Esophagus muscularis mucosa (tissue), 4 donors: ENCODE data around the gene ZNF862. TPM values are rescaled to one million over a fixed set of nuclear protein-coding genes. Genes with fewer than 3 reads are reported as not detected.

Experiments used
- DNase-seq: peaks from one replicate; pipeline ENCODE4 v3.0.0-alpha.2; 2017; ENCODE audit errors: extremely low spot score
- H3K27ac ChIP-seq, 4 donors: fragments of 200-600 bp; sonication (generic); replicated peaks in 1 of 4; 1 replicate in 3 of 4; 2 replicates in 1 of 4; pipeline ENCODE4 v1.5.1; 2016 to 2019; ENCODE audit warnings: mild to moderate bottlenecking in 1 of 4
- H3K27me3 ChIP-seq, 4 donors: fragments of 200-600 bp; sonication (generic); one replicate each; pipeline versions ENCODE4 v1.5.1 to v1.6.0; 2016 to 2019
- H3K36me3 ChIP-seq, 4 donors: fragments of 200-600 bp; sonication (generic); one replicate each; pipeline ENCODE4 v1.5.1; 2016 to 2019
- H3K4me1 ChIP-seq, 4 donors: fragments of 200-600 bp; sonication (generic); one replicate each; pipeline ENCODE4 v1.5.1; 2016 to 2019
- H3K4me3 ChIP-seq, 4 donors: fragments of 200-600 bp; sonication (generic); 1 replicate in 2 of 4; 2 replicates in 2 of 4; pipeline ENCODE4 v1.5.1; 2016 to 2019; ENCODE audit warnings: mild to moderate bottlenecking in 4 of 4, moderate library complexity in 1 of 4
- H3K9me3 ChIP-seq, 4 donors: fragments of 200-600 bp; sonication (generic); 1 replicate in 3 of 4; 2 replicates in 1 of 4; pipeline ENCODE4 v1.5.1; 2016 to 2019
- CTCF ChIP-seq, 3 experiments: fragments of 200-600 bp in 2 of 3; fragments of 450-650 bp in 1 of 3; sonication (generic) in 2 of 3; IDR thresholded peaks; one replicate each; pipeline ENCODE4 v1.5.1; 2017 to 2019; ENCODE audit warnings: antibody characterized with exemption in 3 of 3, mild to moderate bottlenecking in 2 of 3, moderate library complexity in 1 of 3
- EP300 ChIP-seq: sonication (generic); formaldehyde crosslinking; IDR thresholded peaks from one replicate; pipeline ENCODE4 v1.6.1; 2017; ENCODE audit warnings: antibody characterized with exemption
- POLR2A ChIP-seq: fragments of 450-650 bp; IDR thresholded peaks from one replicate; pipeline ENCODE4 v1.6.1; 2017; ENCODE audit warnings: antibody characterized with exemption, moderate library complexity, mild to moderate bottlenecking, low read depth
- POLR2AphosphoS5 ChIP-seq, 2 donors: sonication (generic); formaldehyde crosslinking; IDR thresholded peaks; one replicate each; pipeline ENCODE4 v1.6.1; 2017; ENCODE audit warnings: antibody characterized with exemption in 2 of 2
- WGBS: methylation state at CpG from one replicate; pipeline ENCODE4 v1.1.5; 2018; 5-methylcytosine and 5-hydroxymethylcytosine counted together
- intact Hi-C: fragments of 100-400 bp; cut with DNase I; formaldehyde crosslinking; loops from one replicate; pipeline ENCODE4 v1.15.1; 2023
- total RNA-seq, 4 donors: library from RNA; depleted of rRNA; stranded (reverse); fragments of >200 nt; gene quantifications; one replicate each; pipeline versions ENCODE4 v1.1.0 to v1.2.1, GENCODE V29; 2016

Gene ZNF862
- total RNA-seq, 4 donors from 2014 or later = 9.1 to 17.1 (median 13.3) TPM

- WGBS = 81% methylated on average over 6 of the region's 7 CpGs
- peaks cover 28 to 93% (median 63%) of the 10 kb centered on the region in 4 donors for H3K36me3 ChIP-seq
- DNase-seq = no peak
These were observed 27.3 kb downstream of the ZNF862 start for GRCh38 chr7:149865437-149865836.

GRCh38 chr7:149866139-149866778 lies 28.1 kb downstream of the ZNF862 start:
- no peaks in the 10 kb centered on the region for H3K9me3 ChIP-seq
- DNase-seq = no peak
- peaks cover 0 to 5% (median 0%) of the 10 kb centered on the region in 4 donors for H3K4me1 ChIP-seq
- H3K36me3 ChIP-seq = peaks cover 21 to 86% (median 58%) of the 10 kb centered on the region in 4 donors
- intact Hi-C loops = no loop called here
- TF ChIP-seq POLR2AphosphoS5 (IDR thresholded peaks at IDR 0.05) (no peak), CTCF (IDR thresholded peaks at IDR 0.05) (no peak), POLR2A (no peak), EP300 (no peak)
- H3K27me3 ChIP-seq = no peaks in the 10 kb centered on the region
- H3K27ac ChIP-seq = no peak overlapping the region
- H3K4me3 ChIP-seq = no peak overlapping the region
- WGBS = 89% methylated on average over 12 of the region's 16 CpGs

More at GRCh38 chr7:149865437-149865836, 27.3 kb downstream of the ZNF862 start:
- Histone ChIP-seq H3K27ac (no peak overlapping the region), H3K27me3 (no peaks in the 10 kb centered on the region), H3K4me3 (no peak overlapping the region), H3K4me1 (peaks cover 0 to 5% (median 0%) of the 10 kb centered on the region in 4 donors), H3K9me3 (no peaks in the 10 kb centered on the region)
- no peak for TF ChIP-seq POLR2A
- intact Hi-C loops = no loop called here

GRCh38 chr7:149866779-149867447 lies 28.7 kb downstream of the ZNF862 start:
- peaks cover 0 to 9% (median 0%) of the 10 kb centered on the region in 4 donors for H3K4me1 ChIP-seq
- no peak overlapping the region for H3K4me3 ChIP-seq
- intact Hi-C loops = no loop called here
- no peak overlapping the region for H3K27ac ChIP-seq
- peaks cover 20 to 80% (median 52%) of the 10 kb centered on the region in 4 donors for H3K36me3 ChIP-seq
- WGBS = 51% methylated on average over 8 of the region's 11 CpGs
- DNase-seq = no peak
- H3K9me3 ChIP-seq = no peaks in the 10 kb centered on the region
- no peaks in the 10 kb centered on the region for H3K27me3 ChIP-seq
- TF ChIP-seq POLR2AphosphoS5 (IDR thresholded peaks at IDR 0.05) = no peak
- no peak for TF ChIP-seq POLR2A
- TF ChIP-seq EP300 = no peak
- no peak for TF ChIP-seq CTCF (IDR thresholded peaks at IDR 0.05)

GRCh38 chr7:149867762-149868622 lies 29.8 kb downstream of the ZNF862 start:
- DNase-seq = no peak
- Histone ChIP-seq H3K4me3 (no peak overlapping the region), H3K9me3 (no peaks in the 10 kb centered on the region), H3K4me1 (peaks cover 10 to 20% (median 11%) of the 10 kb centered on the region in 4 donors), H3K27me3 (no peaks in the 10 kb centered on the region), H3K27ac (no peak overlapping the region), H3K36me3 (peaks cover 12 to 69% (median 41%) of the 10 kb centered on the region in 4 donors)
- no peak for TF ChIP-seq POLR2AphosphoS5 (IDR thresholded peaks at IDR 0.05)
- TF ChIP-seq CTCF (IDR thresholded peaks at IDR 0.05) = no peak
- TF ChIP-seq EP300 = no peak
- TF ChIP-seq POLR2A = no peak
- intact Hi-C loops = no loop called here
- WGBS = 86% methylated on average over 25 of the region's 25 CpGs
